NCI-H774 (cell line): ENCODE measurements around the gene RNF125.
"Not testable (repeated sequence)": the region's sequence is repeated elsewhere in the genome, so short reads cannot be mapped to it uniquely, and the experiment has no call there.

Experiments used
- DNase-seq: peaks from one replicate; lab custom pipeline; 2025; lab: John Stamatoyannopoulos, UW

RNF125 gene

DNA sequence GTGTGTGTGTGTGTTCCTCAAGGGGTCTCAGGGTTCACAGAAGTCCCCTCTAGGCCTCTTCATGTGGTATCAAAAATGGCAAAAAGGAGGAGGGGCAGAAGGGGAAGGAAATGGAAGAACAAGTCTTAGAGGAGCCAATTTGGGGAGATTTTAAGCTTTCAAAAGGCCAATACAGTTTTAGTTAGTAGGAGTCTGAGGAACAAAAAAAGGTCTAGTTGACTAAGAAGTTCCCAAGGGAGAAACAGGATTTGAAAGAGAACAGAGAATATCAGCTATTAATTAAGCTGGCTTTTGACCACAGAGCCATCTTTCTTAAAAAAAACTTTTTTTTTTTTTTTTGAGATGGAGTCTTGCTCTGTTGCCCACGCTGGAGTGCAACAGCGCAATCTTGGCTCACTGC, 7.1 kb downstream of the RNF125 start:
- DNase-seq: no peak

DNA sequence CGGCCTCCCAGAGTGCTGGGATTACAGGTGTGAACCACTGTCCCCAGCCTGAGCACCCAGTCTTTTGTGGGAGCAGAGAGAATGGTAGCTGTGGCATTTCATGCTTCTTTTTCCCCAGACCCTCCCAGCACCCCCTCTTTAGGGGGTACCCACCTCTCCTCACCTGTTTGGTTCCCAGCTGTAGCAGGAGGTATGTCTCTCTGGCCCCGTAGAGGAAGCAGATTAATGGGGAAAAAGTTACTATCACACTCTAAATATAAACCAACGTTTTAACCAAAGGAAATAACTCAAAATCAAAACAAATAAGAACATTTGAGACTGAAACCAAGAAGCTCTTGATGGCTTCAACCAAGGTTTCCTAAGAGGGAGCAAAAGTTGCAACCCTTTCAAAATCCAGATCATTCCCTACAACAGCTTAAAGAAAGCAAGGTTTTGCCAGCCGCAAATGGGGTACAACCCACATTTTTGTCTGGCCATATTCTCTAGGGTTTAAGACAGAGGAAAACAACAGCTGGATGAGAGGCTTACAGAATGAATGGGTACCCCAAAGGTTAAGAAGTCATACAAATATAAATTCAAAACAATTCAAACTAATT, 8.0 kb downstream of the RNF125 start:
- no peak for DNase-seq

DNA sequence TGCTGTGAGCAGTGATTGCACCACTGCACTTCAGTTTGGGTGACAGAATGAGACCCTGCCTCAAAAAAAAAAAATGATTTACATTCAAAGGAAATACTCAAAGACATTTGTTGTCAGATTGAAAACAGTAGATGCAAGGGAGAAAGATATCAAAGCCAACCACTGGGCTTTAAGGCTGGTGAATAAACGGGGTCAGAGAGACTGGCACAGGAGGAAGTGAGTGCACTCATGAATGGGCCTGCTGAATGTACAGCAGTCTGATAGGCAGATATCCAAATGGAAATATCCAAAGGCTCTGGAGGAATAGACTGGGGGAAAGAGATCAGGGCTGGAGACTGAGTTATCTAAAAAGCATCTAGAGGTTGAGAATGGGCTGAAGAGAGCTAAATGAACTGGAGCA, 10.9 kb downstream of the RNF125 start:
- DNase-seq: no peak

DNA sequence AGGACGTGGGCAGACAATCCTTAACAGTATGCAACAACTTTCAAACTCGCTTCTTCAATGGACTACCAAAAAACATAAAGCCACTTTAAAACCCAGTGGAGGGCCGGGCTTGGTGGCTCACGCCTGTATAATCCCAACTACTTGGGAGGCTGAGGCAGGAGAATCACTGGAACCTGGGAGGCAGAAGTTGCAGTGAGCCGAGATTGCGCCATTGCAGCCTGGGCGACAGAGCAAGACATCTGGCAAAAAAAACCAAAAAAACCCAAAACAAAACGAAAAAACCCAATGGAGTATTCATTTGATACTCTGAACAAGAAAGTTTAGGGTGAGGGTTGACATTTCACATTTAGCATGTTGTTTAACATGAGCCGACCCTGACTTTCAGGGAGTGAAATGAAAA, 14.0 kb downstream of the RNF125 start:
- DNase-seq: no peak

DNA sequence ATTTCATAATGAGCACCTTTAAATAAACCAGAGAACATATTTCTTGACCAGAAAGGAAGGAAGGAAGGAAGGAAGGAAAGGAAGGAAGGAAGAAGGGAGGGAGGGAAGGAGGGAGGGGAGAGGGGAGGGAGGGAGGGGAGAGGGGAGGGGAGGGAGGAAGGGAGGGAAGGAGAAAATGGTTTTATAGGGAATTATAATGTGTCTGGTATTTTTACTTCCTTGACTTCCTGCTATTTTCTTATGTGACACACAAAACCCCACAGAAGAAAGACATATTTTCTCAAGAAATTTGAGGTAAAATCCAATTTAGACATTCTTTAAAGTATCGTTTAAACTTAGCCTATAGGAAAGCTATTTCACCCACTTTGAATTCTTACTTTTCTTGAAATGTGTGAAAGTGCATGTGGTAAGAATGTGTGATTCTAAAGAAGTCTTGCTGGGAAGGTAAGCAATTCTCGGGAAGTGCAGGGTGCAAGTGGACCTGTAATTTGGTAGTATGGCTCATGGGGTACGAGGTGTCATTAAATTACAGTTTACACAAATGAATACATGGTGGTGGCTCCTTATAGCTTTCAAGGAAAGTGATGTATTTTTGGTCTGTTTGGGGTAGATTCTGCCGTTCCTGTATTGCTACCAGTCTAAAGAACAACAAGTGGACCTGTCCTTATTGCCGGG, 18.0 kb downstream of the RNF125 start:
- DNase-seq: no peak

DNA sequence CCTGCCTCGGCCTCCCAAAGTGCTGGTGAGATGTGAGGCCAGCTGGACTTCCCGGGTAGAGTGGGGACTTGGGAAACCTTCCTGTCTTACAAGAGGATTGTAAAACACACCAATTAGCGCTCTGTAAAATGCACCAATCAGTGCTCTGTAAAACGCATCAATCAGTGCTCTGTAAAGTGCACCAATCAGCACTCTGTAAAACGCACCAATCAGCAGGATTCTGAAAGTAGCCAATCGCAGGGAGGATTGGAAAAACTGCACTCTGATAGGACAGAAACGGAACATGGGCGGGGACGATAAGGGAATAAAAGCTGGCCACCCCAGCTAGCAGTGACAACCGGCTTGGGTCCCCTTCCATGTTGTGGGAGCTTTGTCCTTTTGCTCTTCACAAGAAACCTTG, 19.0 kb downstream of the RNF125 start:
- DNase-seq: no peak

DNA sequence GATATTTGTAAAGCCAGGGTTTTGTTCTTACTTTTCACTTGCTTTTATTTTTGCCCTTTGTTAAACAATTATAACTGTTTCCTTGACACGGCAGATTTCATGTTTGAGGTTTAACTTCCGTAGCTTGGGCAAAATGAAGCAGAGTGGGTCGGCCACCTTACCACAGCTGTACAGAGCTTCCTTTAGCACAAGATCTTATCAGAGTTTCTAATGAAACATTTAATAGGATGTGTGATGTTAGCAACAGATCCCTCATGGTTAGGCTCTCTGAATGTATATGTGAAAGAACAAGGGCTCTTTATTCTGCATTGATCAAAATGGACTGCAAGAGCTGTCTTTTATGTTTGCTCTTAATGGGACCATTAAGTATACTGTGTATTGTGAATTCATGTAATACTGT, 22.3 kb downstream of the RNF125 start:
- no peak for DNase-seq

DNA sequence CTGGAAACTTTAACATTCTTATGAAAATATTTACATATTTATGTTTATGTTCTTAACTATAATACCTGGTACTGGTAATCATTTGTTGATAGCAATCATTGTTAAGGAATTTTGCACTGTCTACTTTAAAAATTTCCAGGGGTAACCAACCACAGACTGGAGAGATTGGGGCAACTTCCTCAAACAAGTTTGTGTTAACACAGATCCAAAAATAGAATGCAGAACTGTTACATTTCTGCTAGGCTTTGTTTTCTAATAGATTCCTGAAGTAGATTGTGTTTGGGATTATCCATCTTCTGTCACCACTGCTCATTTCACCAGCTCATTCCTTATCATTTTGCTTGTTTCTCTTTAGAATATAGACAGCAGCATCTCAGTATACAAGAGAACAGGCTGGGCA, 23.7 kb downstream of the RNF125 start:
- no peak for DNase-seq

DNA sequence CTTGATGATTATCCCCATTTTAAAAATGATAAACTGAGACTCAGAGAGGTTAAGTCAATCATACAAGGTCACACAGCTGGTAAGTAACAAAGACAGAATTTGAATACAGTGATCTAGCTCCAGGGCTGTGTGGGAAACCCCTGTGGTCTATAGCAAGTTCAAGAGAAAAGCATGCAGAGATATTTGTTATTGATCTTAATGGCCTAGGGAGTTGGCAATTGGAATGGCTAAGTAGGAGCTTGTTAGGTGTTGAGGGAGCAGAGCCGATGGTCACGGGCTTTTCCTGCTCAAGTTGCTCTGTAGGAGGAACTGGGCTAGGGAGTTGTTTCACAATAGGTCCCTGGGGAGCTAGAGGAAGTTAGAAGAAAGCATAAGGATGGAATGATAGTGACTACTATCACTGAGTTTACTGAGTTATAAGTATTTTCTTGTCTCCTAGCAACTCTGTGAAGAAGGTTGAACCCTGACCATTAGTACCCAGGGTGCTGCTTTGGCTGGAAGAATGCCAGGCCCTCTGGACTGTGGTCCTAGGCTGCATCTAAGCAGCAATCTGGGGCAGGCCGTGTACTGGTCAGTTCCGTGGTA, 30.0 kb downstream of the RNF125 start:
- no peak for DNase-seq

DNA sequence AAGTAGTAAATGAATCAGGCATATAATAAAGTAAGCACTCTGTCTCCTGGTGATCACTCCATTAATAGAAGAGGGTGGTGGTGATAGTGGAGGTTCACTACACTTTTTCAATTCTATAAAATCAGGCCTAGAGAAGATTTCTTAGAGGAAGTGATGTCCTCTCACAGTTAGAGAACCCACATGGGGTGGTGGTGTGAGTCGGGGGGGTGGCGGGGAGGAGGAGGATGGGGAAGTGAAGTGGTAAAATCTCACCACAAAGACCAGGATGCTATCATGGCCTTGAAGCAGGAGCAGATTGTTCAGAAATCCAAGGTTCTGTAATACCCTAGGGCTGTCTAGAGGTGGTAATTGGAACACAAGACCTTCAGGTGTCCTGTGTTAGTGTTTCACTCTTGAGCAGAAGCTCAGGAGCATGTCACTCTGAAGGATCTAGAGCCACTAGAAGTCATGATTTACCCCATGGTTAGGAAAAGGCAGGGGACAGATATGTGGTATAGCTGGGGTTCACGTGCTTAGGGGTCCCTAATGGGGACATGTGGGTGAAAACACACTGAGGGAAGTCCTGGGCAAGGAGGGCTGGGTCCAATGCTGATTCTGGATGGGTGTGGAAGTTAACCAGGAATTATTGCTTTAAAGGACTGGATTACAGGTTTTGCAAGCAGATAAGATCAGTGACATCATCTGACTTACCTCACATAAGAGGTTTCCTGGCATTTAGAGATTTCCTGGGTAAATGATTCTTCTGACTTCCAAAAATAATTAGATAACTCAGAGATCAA, 31.0 kb downstream of the RNF125 start:
- no peak for DNase-seq

DNA sequence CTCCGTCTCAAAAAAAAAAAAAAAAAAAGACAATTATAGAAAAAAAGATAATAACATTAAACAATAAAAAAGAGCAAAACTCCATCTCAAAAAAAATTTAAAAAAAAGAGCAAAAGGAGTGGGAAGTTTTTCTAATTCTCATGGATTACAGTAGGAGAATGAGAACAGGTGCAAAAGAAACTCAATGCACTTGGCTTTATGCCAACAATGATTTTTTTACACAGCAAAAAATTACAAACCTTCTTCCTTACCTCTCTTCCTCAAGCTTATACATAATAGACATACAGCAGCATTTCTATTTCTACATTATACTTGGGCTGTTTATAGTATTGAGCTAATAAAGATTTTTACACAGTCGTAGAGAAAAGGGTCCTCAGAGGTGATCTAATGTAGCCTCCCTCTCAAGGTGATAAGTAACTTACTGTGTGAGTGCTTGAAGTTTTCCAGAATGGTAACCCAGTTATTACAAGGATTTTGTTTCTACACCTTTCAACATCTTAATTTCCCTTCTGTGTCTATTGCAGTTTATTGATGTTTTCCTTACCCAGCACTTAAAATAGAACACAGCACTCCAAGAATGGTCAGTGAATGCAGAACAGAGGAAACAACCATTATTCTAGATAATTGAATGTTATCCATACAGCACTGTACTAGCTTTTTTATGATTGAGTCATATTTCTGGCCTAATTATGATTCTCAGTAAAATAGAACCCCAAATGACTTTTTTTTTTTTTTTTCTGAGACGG, 38.2 kb downstream of the RNF125 start:
- DNase-seq: no peak

DNA sequence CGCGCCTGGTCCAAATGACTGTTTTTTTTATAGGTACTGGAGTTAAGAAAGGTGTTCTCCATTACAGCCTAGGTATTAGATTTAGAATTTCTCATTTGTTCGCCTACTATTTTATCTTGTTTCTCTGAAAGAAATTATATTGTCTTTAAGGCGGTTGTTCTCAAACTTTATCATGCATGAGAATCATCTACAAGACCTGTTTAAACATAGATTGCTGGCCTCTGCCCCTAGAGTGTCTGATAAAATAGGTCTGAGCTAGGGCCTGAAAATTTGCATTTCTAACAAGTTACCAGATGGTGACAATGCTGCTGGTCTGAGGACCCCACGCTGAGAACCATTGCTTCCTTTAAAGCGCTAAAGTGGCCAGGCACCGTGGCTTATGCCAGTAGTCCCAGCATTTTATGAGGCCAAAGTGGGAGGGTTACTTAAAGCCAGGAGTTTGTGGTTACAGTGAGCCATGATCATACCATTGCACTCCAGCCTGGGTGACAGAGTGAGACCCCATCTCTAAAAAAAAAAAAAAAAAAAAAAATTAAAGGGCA, 39.1 kb downstream of the RNF125 start:
- DNase-seq: no peak

DNA sequence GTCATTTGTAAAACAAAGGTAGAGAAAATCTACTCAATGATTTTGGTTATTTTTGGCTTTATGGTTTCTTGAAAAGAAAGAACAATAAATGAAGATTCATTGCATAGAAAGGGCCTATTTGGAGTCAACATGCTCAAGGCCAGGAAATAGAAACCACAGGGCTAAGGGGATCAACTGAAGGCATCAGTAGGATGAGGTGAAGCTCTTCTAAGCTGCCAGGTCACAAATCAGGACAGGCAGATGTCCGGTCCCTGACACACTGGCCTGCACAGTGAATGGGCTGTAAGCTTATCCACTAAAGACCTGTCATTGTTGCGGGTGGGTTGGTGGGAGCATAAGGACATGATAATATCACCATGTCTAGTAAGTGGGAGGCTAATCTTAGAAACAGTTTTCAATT, 41.4 kb downstream of the RNF125 start:
- no peak for DNase-seq

DNA sequence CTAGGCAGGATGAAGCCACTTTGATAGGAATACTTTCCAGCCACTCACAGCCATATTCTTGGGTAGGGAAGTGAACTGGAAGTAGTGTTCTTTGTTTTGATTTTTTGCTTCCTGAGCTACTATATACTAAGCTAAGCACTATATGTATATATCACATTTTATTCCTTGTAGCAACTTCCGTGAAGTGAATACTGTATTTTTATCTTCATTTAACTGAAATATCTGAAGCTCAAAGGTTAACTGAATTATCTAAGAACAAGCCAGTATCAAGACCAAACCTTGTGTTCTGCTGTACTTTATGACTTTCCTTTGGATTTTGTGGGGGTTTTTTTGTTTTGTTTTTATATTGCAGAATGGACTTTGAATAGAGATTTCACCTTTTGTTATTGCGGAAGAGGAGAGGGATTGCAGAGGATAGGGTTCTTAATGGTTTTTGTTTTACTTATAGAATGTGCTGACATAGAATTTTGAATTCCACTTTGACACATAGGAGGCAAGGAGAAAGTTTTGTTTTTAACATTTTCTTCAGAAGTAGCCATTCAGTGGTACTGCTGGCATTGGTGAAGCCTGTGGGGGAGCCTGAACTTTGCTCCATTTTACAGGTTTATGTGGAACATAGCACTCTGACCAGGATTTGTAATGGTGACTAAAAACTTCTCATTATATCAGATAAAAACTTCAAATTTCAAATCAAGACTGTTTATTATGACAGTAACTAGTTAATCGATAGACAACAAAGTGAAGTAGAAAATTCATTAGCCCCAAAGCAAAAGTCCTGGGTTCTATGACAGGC, 48.9 kb downstream of the RNF125 start:
- no peak for DNase-seq

DNA sequence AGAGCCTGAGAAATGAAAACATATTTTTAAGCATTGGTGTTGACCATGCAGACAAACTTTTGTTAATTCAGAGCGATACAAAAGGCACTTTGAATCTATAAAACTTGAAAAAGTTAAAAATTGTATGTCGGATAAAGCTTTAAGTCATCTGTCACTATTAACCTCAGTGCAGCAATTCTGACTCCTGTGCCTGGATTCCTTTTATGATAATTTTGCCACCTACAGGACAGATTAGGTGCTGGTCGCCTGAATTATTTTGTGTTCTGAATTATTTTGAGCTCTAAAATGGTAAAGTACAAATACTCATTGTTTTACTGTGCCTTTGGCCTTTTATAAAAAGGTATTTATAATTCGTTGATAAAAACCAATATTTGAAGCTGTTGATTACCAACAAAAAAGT, 53.7 kb downstream of the RNF125 start:
- no peak for DNase-seq

DNA sequence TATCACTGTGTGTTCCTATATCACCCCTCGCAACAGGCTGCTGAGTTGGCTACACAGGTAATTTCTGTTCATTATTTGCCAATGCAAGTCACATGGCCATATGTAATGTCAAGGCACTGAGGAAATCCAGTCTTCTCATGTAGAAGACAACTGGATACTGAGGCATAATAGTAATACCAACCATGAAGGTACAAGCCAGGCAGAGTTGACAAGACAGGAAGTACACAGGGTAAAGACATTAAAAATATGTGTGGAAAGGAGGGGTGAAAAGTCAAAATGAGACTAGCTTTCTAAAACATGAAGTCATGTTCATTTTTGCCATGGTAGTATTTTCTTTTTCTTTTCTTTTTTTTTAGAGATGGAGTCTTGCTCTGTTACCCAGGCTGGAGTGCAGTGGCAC, 55.6 kb downstream of the RNF125 start:
- no peak for DNase-seq

DNA sequence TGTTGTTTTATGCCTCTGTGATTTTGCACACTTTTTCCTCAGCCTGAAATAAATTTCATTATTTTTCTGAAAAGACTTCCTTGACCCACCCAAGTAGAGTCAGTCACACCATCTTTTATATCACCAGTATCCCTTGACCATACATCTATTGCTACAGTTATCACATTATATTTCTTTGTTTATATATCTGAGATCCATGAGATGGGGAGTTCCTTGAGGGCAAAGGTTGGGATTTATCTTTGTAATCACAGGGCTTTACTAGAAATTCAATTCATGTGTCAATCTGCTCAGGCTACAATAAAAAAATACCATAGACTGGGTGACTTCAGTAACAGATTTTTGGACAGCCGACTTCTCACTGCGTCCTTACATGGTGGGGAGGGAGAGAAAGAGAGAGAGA, 60.2 kb downstream of the RNF125 start:
- no peak for DNase-seq

DNA sequence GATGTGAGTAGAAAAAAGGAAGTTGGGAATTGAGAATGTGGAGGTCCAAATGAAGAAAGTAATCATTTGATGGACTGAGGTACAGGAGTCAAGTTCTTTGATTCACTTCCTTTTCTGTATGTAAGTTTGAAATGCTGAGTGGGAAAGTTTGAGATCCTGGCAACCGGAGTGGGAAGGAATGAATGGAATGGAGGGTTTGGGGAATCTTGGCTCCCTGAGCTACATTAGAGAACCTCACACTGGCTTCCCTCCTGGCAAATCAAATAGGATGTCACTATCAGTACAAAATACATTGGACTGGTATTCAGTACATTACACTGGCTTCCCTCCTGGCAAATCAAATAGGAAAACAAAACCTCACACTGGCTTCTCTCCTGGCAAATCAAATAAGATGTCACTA, 63.3 kb downstream of the RNF125 start:
- DNase-seq: no peak

DNA sequence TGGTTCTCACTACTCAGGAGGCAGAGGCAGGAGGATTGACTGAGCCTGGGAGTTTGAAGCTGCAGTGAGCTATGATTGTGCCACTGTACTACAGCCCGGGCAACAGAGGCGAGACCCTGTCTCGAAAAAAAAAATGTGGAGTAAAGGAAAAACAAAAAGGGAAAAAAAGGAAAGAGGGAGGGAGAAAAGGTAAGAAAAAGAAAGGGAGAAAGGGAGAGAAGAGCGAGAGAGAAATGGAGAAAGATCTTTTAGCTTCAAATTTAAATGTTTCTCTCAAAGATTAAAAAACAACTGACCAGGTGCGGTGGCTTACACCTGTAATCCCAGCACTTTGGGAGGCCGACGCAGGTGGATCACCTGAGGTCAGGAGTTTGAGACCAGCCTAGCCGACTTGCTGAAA, 65.2 kb downstream of the RNF125 start:
- DNase-seq: no peak

DNA sequence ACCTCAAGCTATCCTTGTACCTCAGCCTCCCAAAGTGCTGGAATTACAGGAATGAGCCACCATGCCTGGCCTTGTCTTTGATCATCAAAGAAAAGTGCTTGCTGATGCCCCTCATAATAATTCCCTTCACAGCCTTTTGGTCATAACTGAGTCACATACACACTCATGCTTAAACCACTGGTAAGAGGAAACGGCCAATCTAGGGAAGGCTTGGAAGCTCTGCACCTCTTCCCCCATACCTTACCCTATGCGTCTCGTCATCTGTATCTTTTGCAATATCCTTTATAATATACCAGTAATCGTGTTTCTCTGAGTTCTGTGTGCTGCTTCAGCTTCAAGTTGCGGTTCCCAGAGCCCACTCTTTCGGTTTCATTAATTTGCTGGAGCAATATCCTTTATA, 68.3 kb downstream of the RNF125 start:
- no peak for DNase-seq

DNA sequence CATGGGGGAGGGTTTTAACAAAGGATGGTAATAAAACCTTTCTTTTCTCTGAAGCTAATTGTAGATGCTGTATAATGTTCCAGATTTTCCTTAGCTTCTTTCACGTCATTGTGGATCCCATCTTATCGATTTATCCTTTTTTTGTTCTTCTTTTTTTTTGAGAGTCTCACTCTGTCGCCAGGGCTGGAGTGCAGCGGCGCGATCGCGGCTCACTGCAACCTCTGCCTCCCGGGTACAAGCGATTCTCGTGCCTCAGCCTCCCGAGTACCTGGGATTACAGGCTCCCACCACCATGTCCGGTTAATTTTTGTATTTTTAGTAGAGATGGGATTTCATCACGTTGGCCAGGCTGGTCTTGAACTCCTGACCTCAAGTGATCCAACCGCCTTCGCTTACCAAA, 72.2 kb downstream of the RNF125 start:
- DNase-seq: not testable (repeated sequence)
